RKO (cell line): ENCODE results near the gene KCNK15.

Experiments used
- DNase-seq: peaks from one replicate; pipeline ENCODE4 v3.0.0-alpha.2; 2016; ENCODE audit warnings: low spot score

The KCNK15 gene

GRCh38 chr20:44788706-44789456, 43.2 kb downstream of the KCNK15 start:
- DNase-seq, result no peak

- DNase-seq, result no peak
These were observed 45.2 kb downstream of the KCNK15 start for GRCh38 chr20:44790638-44791393.

GRCh38 chr20:44792796-44793195, 47.1 kb downstream of the KCNK15 start:
- DNase-seq, result no peak

- no peak for DNase-seq
These were observed 50.2 kb downstream of the KCNK15 start for GRCh38 chr20:44795836-44796235.

- no peak for DNase-seq
These were observed 50.6 kb downstream of the KCNK15 start for GRCh38 chr20:44796311-44796710.

GRCh38 chr20:44796758-44797457, 51.2 kb downstream of the KCNK15 start:
- DNase-seq, result no peak

GRCh38 chr20:44799691-44800090, 54.0 kb downstream of the KCNK15 start:
- DNase-seq, result no peak

- no peak for DNase-seq
These were observed 54.9 kb downstream of the KCNK15 start for GRCh38 chr20:44800391-44801046.
